ENCODE measurements around the gene COX15.

The COX15 gene

DNA sequence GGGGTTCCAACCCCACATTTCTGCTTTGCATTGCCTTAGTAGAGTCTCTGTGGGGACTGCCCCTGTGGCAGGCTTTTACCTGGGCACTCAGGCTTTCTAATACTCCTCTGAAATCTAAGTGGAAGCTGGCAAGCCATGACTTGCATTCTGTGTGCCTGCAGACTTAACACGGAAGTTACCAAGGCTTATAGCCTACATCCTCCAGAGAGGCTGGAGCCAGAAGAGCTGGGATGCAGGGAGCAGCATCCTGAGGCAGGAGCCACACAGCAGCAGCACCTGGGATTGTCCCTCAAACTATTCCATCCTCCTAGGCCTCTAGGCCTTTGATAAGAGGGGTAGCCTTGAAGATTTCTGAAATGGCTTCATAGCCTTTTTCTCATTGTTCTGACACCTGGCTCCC lies 28.4 kb upstream of the COX15 start:
- H3K9me3 ChIP-seq (ENCODE audit: severe bottlenecking): no peaks in the 10 kb centered on the region
- no peaks in the 10 kb centered on the region for H3K27me3 ChIP-seq (ENCODE audit: insufficient read depth, low read depth, severe bottlenecking)
- H3K36me3 ChIP-seq: peaks cover 34% of the 10 kb centered on the region
- H3K27ac ChIP-seq: no peak overlapping the region
- no peak for DNase-seq
- no peak overlapping the region for H3K4me3 ChIP-seq (ENCODE audit: low read depth, low read length)
- TF ChIP-seq, protein P1, sequence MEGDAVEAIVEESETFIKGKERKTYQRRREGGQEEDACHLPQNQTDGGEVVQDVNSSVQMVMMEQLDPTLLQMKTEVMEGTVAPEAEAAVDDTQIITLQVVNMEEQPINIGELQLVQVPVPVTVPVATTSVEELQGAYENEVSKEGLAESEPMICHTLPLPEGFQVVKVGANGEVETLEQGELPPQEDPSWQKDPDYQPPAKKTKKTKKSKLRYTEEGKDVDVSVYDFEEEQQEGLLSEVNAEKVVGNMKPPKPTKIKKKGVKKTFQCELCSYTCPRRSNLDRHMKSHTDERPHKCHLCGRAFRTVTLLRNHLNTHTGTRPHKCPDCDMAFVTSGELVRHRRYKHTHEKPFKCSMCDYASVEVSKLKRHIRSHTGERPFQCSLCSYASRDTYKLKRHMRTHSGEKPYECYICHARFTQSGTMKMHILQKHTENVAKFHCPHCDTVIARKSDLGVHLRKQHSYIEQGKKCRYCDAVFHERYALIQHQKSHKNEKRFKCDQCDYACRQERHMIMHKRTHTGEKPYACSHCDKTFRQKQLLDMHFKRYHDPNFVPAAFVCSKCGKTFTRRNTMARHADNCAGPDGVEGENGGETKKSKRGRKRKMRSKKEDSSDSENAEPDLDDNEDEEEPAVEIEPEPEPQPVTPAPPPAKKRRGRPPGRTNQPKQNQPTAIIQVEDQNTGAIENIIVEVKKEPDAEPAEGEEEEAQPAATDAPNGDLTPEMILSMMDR (IDR thresholded peaks at IDR 0.05; ENCODE audit: low read depth, low read length): no peak

GRCh38 chr10:99758211-99758891 lies 26.4 kb upstream of the COX15 start:
- Histone ChIP-seq H3K36me3 (peaks cover 48% of the 10 kb centered on the region), H3K27me3 (ENCODE audit: insufficient read depth, low read depth, severe bottlenecking) (no peaks in the 10 kb centered on the region), H3K4me3 (ENCODE audit: low read depth, low read length) (no peak overlapping the region), H3K9me3 (ENCODE audit: severe bottlenecking) (no peaks in the 10 kb centered on the region), H3K27ac (no peak overlapping the region)
- no peak for DNase-seq
- TF ChIP-seq, protein P1 (IDR thresholded peaks at IDR 0.05; ENCODE audit: low read depth, low read length): no peak

GRCh38 chr10:99756159-99756558 lies 24.2 kb upstream of the COX15 start:
- Histone ChIP-seq H3K36me3 (peaks cover 56% of the 10 kb centered on the region), H3K4me3 (ENCODE audit: low read depth, low read length) (no peak overlapping the region), H3K27ac (no peak overlapping the region), H3K9me3 (ENCODE audit: severe bottlenecking) (no peaks in the 10 kb centered on the region), H3K27me3 (ENCODE audit: insufficient read depth, low read depth, severe bottlenecking) (no peaks in the 10 kb centered on the region)
- DNase-seq: no peak
- TF ChIP-seq, protein P1 (IDR thresholded peaks at IDR 0.05; ENCODE audit: low read depth, low read length): no peak

GRCh38 chr10:99754670-99755069 lies 22.7 kb upstream of the COX15 start:
- TF ChIP-seq, protein P1 (IDR thresholded peaks at IDR 0.05; ENCODE audit: low read depth, low read length): no peak
- peaks cover 60% of the 10 kb centered on the region for H3K36me3 ChIP-seq
- no peak overlapping the region for H3K27ac ChIP-seq
- no peaks in the 10 kb centered on the region for H3K27me3 ChIP-seq (ENCODE audit: insufficient read depth, low read depth, severe bottlenecking)
- H3K4me3 ChIP-seq (ENCODE audit: low read depth, low read length): no peak overlapping the region
- no peak for DNase-seq
- no peaks in the 10 kb centered on the region for H3K9me3 ChIP-seq (ENCODE audit: severe bottlenecking)

- TF ChIP-seq, protein P1 (IDR thresholded peaks at IDR 0.05; ENCODE audit: low read depth, low read length): no peak
- Histone ChIP-seq H3K27me3 (ENCODE audit: insufficient read depth, low read depth, severe bottlenecking) (no peaks in the 10 kb centered on the region), H3K36me3 (peaks cover 64% of the 10 kb centered on the region), H3K9me3 (ENCODE audit: severe bottlenecking) (no peaks in the 10 kb centered on the region), H3K4me3 (ENCODE audit: low read depth, low read length) (no peak overlapping the region), H3K27ac (no peak overlapping the region)
- DNase-seq: no peak
These were observed 18.7 kb upstream of the COX15 start for GRCh38 chr10:99750641-99751040.
